GM10248 (cell line): ENCODE results near the gene PACRG.

Source experiments
- CTCF ChIA-PET: fragments of 300-600 bp; sonication (Branson Sonifier 250); formaldehyde crosslinking; extraction: SDS; loops from one replicate; lab custom pipeline; 2021; ENCODE audit warnings: antibody characterized with exemption; lab: Yijun Ruan, JAX
- POLR2A ChIA-PET: fragments of 350-650 bp; sonication (Branson Sonifier 250); formaldehyde crosslinking; extraction: SDS; loops from one replicate; lab custom pipeline; 2020; ENCODE audit warnings: antibody characterized with exemption; lab: Yijun Ruan, JAX
- DNase-seq: peaks from one replicate; pipeline ENCODE4 v3.0.0; 2012; ENCODE audit errors: extremely low spot score
- CTCF ChIP-seq: IDR thresholded peaks from 2 replicates; pipeline ENCODE4 v1.5.1; 2012; ENCODE audit warnings: mild to moderate bottlenecking, low read depth; ENCODE audit errors: extremely low read depth, missing control alignments, control extremely low read depth

Gene PACRG

DNA sequence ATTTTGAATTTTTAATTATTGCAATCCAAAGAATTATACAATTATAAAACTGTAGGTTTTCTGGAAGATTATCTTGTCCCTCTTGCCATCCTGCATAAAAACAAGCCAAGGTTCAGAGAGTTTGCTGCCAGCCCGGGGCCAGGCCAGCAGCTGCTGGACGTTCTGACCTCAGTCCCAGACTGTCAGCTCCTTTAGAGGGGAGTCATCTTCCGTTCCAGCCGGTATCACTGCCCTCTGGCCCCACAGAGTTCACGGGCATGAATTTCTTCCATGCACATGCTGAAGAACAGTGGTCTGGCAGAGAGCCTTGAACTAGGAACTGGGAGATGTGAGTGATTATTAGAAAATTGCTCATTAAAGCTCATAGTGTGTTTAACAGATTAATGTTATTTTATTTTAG is 556.4 kb downstream of the PACRG start:
- POLR2A ChIA-PET, result no interaction called here
- TF ChIP-seq CTCF, result no peak
- CTCF ChIA-PET, result interaction anchor here (1.4 kb wide), 1 partner anchor 12 kb away, joined by 4 read pairs; no protein-coding TSS in a partner anchor
- DNase-seq, result no peak

GRCh38 chr6:163285691-163286090 is 557.9 kb downstream of the PACRG start:
- no peak for TF ChIP-seq CTCF
- CTCF ChIA-PET, result interaction anchor here (1.0 kb wide), 1 partner anchor 19 kb away, joined by 3 read pairs; no protein-coding TSS in a partner anchor
- no peak for DNase-seq
- POLR2A ChIA-PET, result no interaction called here

DNA sequence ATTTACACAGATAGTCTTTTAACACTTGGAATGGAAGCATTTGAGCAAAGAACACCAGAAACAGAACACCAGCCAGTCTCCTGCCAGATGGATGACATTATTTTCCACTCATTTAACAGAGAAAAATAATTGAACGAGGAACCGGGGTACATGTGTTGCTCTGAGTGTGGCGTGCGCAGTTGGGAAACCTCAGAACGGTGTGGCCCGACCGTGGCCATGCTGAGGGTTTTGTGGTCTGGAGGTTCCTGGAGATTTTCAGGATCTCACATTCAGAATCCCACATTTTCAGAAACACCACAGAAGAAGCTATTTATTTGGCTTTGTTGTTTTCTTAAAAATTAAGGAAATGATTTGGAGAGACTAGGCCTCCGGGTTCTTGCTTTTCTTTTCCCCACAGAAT is 559.9 kb downstream of the PACRG start:
- no peak for DNase-seq
- POLR2A ChIA-PET, result no interaction called here
- CTCF ChIA-PET, result no interaction called here
- no peak for TF ChIP-seq CTCF

GRCh38 chr6:163288066-163288465 is 560.3 kb downstream of the PACRG start:
- CTCF ChIA-PET, result no interaction called here
- TF ChIP-seq CTCF, result no peak
- DNase-seq, result no peak

GRCh38 chr6:163288915-163289314 is 561.1 kb downstream of the PACRG start:
- POLR2A ChIA-PET, result no interaction called here
- no peak for DNase-seq
- TF ChIP-seq CTCF, result no peak
- CTCF ChIA-PET, result interaction anchor here (1.0 kb wide), 1 partner anchor 10 kb away, joined by 3 read pairs; no protein-coding TSS in a partner anchor

More at GRCh38 chr6:163288066-163288465, 560.3 kb downstream of the PACRG start:
- POLR2A ChIA-PET, result no interaction called here

DNA sequence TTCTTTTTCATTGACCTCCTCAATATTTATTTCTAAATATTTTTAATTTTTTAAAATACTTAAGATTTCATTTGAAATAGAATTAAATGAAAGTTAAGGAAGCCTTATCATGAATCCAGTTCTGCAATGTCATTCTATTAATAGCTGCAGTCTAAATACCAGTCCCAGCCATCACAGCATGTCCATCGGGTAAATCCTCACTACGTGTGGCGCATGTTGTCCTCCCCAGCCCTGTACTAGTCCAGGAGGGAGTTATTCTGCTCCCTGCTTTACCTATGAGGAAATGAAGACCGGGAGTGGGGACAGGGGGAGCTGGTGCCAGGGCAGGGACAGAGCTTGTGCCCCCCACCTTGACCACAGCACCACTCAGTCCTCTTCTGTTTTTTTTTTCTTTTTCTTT is 561.7 kb downstream of the PACRG start:
- DNase-seq, result no peak
- CTCF ChIA-PET, result interaction anchor here (1.0 kb wide), 1 partner anchor 9 kb away, joined by 3 read pairs; no protein-coding TSS in a partner anchor
- no peak for TF ChIP-seq CTCF
- POLR2A ChIA-PET, result no interaction called here
